K562 (cell line): ENCODE data around the gene CDC6.

ENCODE experiments used
- LARP7 ChIP-seq: fragments of 450-650 bp; IDR thresholded peaks from 2 replicates; pipeline ENCODE4 v1.6.1; 2016
- NR2C2 ChIP-seq, 2 experiments: fragments of 200-800 bp in 1 of 2; sonication (Bioruptor generic) in 1 of 2; sonication (generic) in 1 of 2; formaldehyde crosslinking in 1 of 2; IDR thresholded peaks; 2 replicates each; pipeline versions ENCODE4 v1.6.1 to v1.8.0; 2016 to 2022; ENCODE audit warnings: mild to moderate bottlenecking in 1 of 2, missing compliant biosample characterization in 1 of 2, missing genetic modification characterization in 1 of 2, missing genetic modification reagents in 1 of 2
- POLR2A ChIP-seq: fragments of 450-650 bp; conservative IDR thresholded peaks from 2 replicates; pipeline ENCODE4 v1.6.1; 2016
- POLR2AphosphoS5 ChIP-seq: IDR thresholded peaks from 2 replicates; pipeline ENCODE4 v1.6.1; 2011; ENCODE audit warnings: mild to moderate bottlenecking, low read depth, low read length, moderate library complexity; ENCODE audit not compliant: control insufficient read depth, insufficient read depth
- ZNF239 ChIP-seq: fragments of 250-450 bp; sonication (Bioruptor Pico); IDR thresholded peaks from 2 replicates; pipeline ENCODE4 v1.4.0; 2020; ENCODE audit warnings: mild to moderate bottlenecking
- TF ChIP-seq, protein P1 (sequence below): fragments of 250-450 bp; sonication (Bioruptor Pico); IDR thresholded peaks from 2 replicates; pipeline ENCODE4 v1.4.0; 2020; ENCODE audit warnings: mild to moderate bottlenecking, moderate library complexity
- TF ChIP-seq, protein P2 (sequence below): fragments of 250-450 bp; sonication (Bioruptor Pico); IDR thresholded peaks from 2 replicates; pipeline ENCODE4 v1.4.0; 2020; ENCODE audit warnings: mild to moderate bottlenecking, moderate library complexity, borderline replicate concordance

DNA sequence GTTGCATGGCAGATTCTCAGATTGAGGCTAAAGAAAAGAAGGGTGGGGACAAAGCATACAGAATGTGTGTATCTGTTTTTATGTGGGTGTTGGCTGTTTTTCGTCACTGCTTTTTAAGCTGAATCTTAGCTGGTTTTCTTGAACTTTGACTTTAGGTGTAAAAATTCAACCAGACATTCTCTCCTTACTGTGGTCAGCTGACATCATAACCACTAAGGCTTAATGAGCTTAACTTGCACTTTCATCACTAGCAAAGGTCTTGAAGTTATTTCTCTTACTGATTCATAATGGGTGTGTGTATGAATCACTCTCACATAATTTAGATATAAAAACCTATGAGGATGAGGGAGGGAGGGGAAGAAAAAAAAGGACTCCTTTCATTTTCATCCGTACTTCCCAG is 4.0 kb upstream of the CDC6 start:
- no peak for TF ChIP-seq LARP7
- TF ChIP-seq, protein P1, sequence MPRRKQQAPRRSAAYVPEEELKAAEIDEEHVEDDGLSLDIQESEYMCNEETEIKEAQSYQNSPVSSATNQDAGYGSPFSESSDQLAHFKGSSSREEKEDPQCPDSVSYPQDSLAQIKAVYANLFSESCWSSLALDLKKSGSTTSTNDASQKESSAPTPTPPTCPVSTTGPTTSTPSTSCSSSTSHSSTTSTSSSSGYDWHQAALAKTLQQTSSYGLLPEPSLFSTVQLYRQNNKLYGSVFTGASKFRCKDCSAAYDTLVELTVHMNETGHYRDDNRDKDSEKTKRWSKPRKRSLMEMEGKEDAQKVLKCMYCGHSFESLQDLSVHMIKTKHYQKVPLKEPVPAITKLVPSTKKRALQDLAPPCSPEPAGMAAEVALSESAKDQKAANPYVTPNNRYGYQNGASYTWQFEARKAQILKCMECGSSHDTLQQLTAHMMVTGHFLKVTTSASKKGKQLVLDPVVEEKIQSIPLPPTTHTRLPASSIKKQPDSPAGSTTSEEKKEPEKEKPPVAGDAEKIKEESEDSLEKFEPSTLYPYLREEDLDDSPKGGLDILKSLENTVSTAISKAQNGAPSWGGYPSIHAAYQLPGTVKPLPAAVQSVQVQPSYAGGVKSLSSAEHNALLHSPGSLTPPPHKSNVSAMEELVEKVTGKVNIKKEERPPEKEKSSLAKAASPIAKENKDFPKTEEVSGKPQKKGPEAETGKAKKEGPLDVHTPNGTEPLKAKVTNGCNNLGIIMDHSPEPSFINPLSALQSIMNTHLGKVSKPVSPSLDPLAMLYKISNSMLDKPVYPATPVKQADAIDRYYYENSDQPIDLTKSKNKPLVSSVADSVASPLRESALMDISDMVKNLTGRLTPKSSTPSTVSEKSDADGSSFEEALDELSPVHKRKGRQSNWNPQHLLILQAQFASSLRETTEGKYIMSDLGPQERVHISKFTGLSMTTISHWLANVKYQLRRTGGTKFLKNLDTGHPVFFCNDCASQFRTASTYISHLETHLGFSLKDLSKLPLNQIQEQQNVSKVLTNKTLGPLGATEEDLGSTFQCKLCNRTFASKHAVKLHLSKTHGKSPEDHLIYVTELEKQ (CRISPR knock-in tag) = no peak
- TF ChIP-seq POLR2AphosphoS5 = no peak
- TF ChIP-seq NR2C2 (CRISPR knock-in tag; IDR thresholded peaks at IDR 0.05) = no peak
- peak; percentile 31; the same call in 1 of the 2 replicates for TF ChIP-seq NR2C2 (tag; IDR thresholded peaks at IDR 0.05)
- no peak for TF ChIP-seq POLR2A
- TF ChIP-seq ZNF239 (CRISPR knock-in tag) = no peak
- TF ChIP-seq, protein P2, sequence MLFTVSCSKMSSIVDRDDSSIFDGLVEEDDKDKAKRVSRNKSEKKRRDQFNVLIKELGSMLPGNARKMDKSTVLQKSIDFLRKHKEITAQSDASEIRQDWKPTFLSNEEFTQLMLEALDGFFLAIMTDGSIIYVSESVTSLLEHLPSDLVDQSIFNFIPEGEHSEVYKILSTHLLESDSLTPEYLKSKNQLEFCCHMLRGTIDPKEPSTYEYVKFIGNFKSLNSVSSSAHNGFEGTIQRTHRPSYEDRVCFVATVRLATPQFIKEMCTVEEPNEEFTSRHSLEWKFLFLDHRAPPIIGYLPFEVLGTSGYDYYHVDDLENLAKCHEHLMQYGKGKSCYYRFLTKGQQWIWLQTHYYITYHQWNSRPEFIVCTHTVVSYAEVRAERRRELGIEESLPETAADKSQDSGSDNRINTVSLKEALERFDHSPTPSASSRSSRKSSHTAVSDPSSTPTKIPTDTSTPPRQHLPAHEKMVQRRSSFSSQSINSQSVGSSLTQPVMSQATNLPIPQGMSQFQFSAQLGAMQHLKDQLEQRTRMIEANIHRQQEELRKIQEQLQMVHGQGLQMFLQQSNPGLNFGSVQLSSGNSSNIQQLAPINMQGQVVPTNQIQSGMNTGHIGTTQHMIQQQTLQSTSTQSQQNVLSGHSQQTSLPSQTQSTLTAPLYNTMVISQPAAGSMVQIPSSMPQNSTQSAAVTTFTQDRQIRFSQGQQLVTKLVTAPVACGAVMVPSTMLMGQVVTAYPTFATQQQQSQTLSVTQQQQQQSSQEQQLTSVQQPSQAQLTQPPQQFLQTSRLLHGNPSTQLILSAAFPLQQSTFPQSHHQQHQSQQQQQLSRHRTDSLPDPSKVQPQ (CRISPR knock-in tag) = no peak
